IMR-90 (cell line): ENCODE measurements around the gene CACNA1I.

Experiments
- BHLHE40 ChIP-seq: fragments of 150-350 bp; IDR thresholded peaks from 2 replicates; pipeline ENCODE4 v1.6.1; 2016; ENCODE audit warnings: mild to moderate bottlenecking, low read depth, low read length
- CEBPB ChIP-seq: IDR thresholded peaks from 2 replicates; pipeline ENCODE4 v1.6.1; 2012; ENCODE audit warnings: low read depth, low read length, improper control_type of control experiment
- FOS ChIP-seq: fragments of 150-350 bp; IDR thresholded peaks from 2 replicates; pipeline ENCODE4 v1.6.1; 2016; ENCODE audit warnings: low read depth, low read length
- MAFK ChIP-seq: IDR thresholded peaks from 2 replicates; pipeline ENCODE4 v1.6.1; 2012; ENCODE audit warnings: low read depth, low read length, improper control_type of control experiment
- MAZ ChIP-seq: IDR thresholded peaks from 2 replicates; pipeline ENCODE4 v1.6.1; 2012; ENCODE audit warnings: low read depth, mild to moderate bottlenecking, low read length, improper control_type of control experiment, moderate library complexity, borderline replicate concordance
- MXI1 ChIP-seq: IDR thresholded peaks from 2 replicates; pipeline ENCODE4 v1.6.1; 2012; ENCODE audit warnings: low read depth, mild to moderate bottlenecking, low read length, moderate library complexity, borderline replicate concordance
- POLR2A ChIP-seq: IDR thresholded peaks from 2 replicates; pipeline ENCODE4 v1.6.1; 2012; ENCODE audit warnings: mild to moderate bottlenecking, low read depth, low read length
- RAD21 ChIP-seq: IDR thresholded peaks from 2 replicates; pipeline ENCODE4 v1.6.1; 2012; ENCODE audit warnings: low read length, improper control_type of control experiment
- RCOR1 ChIP-seq: IDR thresholded peaks from 2 replicates; pipeline ENCODE4 v1.6.1; 2012; ENCODE audit warnings: mild to moderate bottlenecking, low read length, improper control_type of control experiment; ENCODE audit not compliant: insufficient replicate concordance
- RFX5 ChIP-seq: IDR thresholded peaks from 2 replicates; pipeline ENCODE4 v1.8.0; 2012; ENCODE audit warnings: low read depth, mild to moderate bottlenecking, low read length, moderate library complexity
- SMC3 ChIP-seq: fragments of 150-350 bp; IDR thresholded peaks from 2 replicates; pipeline ENCODE4 v1.6.1; 2016; ENCODE audit warnings: low read depth, mild to moderate bottlenecking, antibody characterized with exemption, low read length, moderate library complexity
- TF ChIP-seq, protein P1 (sequence below): conservative IDR thresholded peaks from 2 replicates; pipeline ENCODE4 v1.5.1; 2012; ENCODE audit warnings: mild to moderate bottlenecking, low read depth, low read length, improper control_type of control experiment
- TF ChIP-seq, protein P2 (sequence below): fragments of 150-350 bp; IDR thresholded peaks from 2 replicates; pipeline ENCODE4 v1.6.1; 2017; ENCODE audit warnings: mild to moderate bottlenecking, antibody characterized with exemption, low read length, low read depth
- TF ChIP-seq, protein P3 (sequence below): fragments of 150-350 bp; IDR thresholded peaks from 2 replicates; pipeline ENCODE4 v1.6.1; 2016; ENCODE audit warnings: low read depth, mild to moderate bottlenecking, low read length, moderate library complexity, borderline replicate concordance

DNA sequence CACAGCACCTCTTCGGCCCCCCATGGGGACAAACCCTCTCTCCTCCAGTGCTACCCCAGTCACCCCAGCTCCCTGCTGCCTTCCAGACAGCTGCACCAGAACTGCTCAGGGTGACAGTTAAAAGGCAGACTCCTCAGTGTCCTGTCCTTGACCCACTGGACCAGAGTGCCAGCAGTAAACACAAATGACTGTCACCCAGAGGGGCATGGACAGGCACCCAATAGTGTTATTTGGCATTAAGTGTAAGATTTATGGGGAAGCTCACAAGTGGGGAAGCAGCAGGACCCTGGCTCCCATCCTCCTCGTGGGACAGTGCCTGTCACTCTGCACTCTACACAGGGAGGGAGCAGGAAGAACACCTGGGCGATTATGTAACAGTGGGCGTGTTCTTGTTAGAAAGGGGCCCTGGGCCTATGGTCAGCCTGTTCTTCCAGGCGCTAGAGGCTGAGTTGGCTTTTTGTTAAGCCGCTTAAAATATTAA, 43.0 kb upstream of the CACNA1I start:
- TF ChIP-seq, protein P1, sequence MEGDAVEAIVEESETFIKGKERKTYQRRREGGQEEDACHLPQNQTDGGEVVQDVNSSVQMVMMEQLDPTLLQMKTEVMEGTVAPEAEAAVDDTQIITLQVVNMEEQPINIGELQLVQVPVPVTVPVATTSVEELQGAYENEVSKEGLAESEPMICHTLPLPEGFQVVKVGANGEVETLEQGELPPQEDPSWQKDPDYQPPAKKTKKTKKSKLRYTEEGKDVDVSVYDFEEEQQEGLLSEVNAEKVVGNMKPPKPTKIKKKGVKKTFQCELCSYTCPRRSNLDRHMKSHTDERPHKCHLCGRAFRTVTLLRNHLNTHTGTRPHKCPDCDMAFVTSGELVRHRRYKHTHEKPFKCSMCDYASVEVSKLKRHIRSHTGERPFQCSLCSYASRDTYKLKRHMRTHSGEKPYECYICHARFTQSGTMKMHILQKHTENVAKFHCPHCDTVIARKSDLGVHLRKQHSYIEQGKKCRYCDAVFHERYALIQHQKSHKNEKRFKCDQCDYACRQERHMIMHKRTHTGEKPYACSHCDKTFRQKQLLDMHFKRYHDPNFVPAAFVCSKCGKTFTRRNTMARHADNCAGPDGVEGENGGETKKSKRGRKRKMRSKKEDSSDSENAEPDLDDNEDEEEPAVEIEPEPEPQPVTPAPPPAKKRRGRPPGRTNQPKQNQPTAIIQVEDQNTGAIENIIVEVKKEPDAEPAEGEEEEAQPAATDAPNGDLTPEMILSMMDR = no peak
- TF ChIP-seq POLR2A (no peak), SMC3 (no peak), MAFK (no peak), MAZ (no peak), RCOR1 (no peak), CEBPB (no peak), FOS (no peak), BHLHE40 (no peak), MXI1 (no peak), RAD21 (no peak), RFX5 (no peak)
- TF ChIP-seq, protein P2, sequence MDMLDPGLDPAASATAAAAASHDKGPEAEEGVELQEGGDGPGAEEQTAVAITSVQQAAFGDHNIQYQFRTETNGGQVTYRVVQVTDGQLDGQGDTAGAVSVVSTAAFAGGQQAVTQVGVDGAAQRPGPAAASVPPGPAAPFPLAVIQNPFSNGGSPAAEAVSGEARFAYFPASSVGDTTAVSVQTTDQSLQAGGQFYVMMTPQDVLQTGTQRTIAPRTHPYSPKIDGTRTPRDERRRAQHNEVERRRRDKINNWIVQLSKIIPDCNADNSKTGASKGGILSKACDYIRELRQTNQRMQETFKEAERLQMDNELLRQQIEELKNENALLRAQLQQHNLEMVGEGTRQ = no peak
- TF ChIP-seq, protein P3, sequence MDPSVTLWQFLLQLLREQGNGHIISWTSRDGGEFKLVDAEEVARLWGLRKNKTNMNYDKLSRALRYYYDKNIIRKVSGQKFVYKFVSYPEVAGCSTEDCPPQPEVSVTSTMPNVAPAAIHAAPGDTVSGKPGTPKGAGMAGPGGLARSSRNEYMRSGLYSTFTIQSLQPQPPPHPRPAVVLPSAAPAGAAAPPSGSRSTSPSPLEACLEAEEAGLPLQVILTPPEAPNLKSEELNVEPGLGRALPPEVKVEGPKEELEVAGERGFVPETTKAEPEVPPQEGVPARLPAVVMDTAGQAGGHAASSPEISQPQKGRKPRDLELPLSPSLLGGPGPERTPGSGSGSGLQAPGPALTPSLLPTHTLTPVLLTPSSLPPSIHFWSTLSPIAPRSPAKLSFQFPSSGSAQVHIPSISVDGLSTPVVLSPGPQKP = no peak
